GM21619 (cell line): ENCODE measurements around the gene NEUROG1.

Source experiments
- ATAC-seq: cut with Tn5 transposase; IDR thresholded peaks from one replicate; pipeline ENCODE4 v1.9.1; 2021; ENCODE audit not compliant: unreplicated experiment

Gene NEUROG1

DNA sequence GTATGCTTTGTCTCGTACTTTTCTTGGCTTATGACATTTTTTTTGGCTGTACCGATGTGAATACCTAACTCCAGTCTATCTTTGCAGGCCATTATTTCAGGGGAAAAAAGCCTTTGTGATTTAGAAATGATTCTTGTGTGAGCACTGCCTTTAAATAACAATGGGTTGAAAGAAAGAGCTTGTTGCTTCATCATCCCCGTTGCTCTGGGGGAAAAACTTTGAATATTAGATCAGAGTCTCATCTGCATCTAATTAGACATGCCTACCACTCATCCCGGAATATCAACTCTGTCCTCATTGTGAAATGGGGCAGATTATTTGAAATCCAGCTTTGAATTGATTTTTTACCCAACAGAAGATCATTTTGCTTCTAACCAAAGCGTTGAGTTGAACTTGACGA lies 29.5 kb upstream of the NEUROG1 start:
- ATAC-seq = no peak

DNA sequence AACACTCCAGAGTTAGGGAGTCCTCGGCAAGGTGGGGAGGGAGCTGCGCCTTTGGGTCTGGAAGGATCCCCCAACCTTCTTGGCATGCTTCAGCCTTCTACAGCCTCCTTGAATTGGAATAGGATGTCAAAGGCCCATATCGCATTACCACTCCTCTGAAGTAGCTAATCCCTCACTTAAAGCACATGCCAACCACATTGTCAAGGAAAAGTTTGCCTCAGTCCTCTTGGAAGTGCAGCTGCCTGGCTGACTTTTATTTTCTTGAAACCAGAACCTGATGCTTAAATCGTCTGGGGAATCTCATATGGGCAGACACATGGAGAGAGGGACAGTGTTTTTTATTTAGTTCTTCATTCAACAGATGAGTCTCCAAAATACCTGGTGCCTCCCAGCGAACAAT lies 28.6 kb upstream of the NEUROG1 start:
- no peak for ATAC-seq

DNA sequence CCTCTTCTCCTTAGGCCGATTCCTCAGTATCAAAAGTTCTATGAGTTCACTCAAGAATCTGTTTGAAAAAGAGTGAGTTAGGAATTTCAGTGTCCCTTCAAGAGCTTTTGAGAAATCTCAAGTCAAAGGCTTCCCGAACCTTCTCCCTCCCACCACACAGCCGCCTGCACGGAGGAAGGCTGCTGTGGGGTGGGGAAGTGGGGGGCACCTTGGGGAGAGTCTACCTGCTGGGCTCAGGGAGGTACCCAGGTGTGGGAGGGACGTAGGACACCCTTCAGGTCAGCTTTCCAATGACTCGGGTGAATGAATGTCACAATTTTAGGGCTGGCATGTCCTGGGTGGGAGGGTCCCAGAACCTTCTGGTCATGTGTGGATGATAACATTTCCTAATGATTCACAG lies 25.5 kb upstream of the NEUROG1 start:
- no peak for ATAC-seq

DNA sequence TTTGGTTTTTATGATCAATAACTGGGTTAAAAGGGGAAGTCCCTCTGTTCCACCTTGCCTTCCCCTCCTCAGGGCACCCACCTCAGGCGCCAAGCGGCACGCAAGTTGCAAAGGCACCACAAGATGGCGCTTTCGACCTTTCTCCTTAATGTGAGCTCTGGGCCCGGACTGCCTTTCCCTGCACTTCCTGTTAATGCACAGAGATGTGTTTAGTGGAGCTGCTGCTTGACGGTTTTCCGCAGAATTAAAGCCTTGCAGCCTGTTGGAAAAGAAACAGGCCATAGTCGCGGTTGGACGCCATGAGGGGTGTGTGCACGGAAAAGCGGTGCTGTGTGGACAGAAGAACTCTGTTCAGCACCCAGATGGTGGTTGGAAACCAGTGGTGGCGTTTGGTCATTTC lies 25.1 kb upstream of the NEUROG1 start:
- ATAC-seq = peak; percentile 87

DNA sequence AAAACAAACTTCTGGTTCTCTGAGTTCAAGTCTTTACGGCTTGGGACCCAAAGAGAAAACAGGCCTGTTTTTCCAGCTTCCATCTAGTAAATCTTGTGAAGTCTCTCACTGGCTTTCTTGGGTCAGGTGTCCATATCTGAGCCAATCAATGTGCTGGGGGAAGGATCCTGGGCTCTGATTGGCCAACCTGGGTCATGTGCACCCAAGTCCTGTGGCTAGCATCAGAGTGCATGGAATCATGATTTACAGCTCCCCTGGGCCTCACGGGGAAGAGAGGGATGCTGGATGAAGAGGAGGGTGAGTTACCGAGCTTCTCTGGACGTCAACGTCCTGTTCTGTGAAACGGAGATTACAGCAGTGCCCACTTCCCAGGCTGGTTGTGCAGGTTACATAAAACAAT lies 23.6 kb upstream of the NEUROG1 start:
- no peak for ATAC-seq

DNA sequence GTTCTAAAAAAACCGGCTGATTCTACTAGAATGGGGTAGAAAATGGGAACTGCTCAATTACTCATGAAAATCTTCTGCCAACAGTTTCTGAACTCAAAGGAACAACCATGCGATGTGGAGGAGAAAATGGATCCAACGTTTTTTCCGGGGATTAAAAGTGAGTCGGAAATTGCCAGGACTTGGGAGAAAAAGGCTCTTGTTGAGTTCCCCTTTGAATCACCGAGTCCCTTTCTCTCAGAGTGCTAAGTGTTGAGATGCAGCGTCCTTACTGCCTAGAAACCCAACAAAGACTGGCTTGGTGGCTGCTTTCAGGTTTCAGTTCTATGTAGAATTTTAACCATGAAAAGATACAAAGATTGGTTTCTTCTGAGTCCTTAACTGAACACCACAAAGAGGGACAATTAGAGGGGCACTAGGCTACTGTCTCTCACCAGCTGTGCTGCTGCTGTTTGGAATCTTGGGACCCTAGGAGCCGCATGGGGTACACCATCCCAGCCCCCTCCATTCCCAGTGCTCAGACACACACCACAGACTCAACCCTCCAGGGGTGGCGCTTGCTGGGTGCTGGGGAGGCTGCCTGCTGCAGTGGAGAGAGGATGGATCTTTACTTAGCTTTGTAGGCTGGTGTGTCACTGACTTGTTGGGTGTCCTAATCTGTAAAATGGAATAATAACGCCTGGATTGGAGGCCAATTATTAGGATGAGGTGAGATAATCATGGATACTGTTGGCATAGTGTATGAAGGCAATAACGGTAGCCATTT lies 21.5 kb upstream of the NEUROG1 start:
- no peak for ATAC-seq

DNA sequence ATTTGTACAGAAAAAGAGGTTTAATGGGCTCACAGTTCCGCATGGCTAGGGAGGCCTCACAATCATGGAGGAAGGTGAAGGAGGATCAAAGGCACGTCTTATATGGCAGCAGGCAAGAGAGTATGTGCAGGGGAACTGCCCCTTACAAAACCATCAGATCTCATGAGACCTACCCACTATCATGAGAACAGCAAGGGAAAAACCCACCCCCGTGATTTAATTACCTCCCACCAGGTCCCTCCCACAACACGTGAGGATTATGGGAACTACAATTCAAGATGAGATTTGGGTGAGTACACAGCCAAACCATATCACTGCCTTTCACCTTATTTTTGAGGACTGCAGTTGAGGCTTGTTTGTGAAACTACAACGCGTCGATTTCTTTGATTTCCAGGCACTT lies 20.9 kb upstream of the NEUROG1 start:
- no peak for ATAC-seq

DNA sequence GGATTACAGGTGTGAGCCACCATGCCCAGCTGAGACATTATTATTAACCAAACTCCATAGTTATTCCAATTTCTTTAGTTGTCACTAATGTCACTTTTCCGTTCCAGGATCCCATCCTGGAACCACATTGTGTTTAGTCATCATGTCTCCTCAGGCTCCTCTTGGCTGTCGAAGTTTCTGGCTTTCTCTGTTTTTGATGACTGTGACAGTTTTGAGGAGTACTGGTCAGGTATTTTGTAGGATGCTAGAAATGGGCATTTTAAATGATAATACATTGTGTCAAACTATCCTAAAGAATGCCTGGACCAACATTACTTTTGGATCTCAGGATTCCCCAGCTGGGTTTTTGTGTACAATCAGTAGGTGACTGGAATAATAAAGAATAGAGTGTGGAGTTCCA lies 19.8 kb upstream of the NEUROG1 start:
- ATAC-seq = no peak

DNA sequence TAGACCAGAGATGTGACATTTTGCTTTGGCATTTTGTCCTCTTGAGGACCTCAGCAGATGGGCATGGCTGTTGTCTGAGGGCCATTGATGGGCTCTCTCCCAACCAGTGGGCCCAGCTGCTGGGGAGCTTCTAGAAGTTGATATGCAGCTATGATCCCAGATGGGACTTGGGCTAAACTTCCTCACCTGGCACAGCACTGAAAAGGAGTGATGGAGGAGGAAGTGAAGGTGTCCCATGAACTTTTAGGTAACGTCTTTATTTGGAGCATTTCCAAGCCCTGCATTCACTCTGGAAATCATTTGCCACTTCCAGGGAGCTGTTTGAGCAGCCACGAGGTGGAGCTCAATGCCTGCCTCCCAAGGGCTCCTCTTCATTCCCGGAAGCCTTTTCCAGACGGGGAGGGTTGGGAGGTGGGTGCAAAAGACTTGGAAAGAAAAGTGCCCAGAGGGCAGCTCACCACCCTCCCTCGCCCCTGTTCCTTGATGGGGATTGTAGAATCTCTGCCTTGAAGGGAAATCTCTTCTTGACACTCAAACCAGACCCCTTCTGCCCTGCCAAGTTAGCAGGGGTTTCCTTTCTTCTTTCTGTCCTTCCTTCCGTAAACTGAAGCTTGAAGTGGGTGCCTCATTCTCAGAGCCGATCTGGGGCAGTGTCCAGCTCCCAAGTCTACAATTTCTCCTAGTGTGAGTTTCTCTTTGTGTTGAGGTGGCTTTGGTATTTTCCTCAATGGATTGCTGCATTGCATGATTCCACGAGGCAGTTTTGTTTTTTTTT lies 18.1 kb upstream of the NEUROG1 start:
- no peak for ATAC-seq

DNA sequence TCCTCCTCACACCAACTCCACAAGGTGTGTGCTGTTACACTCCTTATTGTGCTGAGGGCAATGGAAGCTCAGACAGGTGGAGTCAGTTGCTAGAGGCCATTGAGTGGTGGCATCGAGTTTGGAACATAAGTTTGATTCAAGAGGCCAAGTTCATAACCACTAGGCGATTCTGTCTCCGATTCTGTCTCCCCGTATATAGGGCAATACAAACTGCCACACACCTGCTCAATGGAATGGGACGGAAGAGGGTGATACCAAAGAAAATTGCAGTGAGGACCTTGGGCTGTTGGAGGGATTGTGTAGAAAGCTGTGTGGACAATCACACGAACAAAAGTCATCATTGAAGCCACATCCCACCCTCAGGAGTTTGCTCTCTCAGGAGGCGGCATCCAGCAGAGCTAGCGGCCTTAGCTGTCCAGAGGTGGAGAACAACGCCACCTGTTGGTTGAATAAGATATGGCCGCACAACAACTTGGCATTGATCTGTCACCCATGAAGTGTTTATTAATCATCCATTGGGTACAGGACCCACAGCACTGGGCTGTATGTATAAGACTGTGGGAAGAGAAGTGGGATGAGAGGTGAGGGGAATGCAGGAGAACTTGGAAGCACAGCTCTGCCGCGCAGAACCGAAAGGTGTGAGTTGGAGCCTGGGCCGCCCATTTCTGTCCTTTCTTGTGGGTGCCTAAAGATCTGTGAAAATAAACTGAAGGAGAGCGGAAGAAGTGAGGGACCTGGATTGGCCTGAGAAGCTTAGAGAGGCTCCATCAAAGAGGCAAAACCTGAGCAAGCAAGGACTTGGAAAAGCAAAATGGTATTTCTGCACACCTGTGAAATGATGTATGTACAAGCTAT lies 16.1 kb upstream of the NEUROG1 start:
- ATAC-seq = peak; percentile 65

DNA sequence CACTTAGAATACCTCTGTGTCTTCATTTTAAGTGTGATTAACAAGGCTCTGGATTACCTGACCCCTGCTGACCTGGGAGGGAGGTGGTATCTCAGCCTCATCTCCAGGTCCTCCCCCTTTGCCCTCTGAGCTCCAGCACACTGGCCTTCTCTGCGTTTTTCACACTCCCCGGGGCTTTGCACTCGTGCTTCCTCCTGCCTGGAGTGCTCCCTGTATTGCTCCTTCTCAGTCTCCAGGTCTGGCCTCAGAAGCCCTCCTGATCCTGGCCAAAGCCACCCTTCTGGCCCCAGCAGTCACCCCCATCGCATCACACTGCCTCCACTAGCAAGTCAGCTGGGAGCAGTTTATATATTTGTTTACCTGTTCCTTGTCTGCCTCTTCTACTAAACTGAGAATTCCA lies 13.6 kb upstream of the NEUROG1 start:
- no peak for ATAC-seq

DNA sequence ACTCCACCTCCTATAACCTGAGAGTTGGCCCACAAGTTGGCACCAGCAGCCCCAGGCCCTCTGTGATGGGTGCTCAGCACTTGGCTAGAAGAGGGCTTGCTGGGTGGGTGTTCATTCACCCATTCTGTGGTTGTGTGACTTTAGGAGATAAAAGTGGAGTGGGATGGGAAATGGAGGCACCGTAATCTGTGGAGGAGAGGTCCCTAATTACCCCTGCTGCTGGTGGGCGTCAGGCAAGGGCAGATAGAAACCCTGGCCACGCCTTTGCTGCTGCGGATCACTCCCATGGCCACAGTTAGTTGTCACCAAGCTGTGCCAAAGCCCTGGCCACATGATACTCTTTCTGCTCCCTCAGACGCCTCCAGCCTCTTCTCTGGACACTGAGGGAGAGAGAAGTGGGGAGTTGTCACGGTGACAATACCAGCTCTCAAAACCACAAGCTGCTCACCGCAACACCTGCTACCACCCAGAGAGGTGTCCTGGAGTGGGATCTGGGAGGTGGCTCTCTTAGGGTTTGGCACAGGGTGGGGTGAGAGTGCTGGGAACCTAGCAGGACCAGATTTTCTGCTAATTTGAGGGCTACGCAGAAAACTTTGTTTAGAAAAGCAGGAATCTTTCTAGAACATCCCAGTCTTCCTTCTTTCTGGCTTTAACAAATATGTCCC lies 12.0 kb upstream of the NEUROG1 start:
- no peak for ATAC-seq

DNA sequence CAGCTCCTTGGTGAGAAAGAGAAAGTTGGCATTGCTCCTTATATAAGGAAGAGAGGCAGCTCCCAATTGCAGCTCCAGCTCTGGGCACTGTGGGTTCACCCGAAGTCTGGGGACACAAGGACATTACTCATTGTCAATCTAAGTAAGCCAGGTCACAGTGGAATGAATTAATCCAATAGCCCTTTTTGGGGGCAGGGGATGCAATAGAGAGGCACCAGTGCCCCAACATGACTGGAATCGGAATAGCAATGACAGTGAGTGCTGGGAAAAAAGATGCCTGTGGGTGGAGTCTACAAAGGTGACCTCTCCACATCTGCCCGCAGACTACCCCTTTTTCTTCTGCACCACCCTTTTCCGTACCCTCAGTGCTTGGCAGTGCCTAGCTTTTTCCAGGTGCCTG lies 11.1 kb upstream of the NEUROG1 start:
- ATAC-seq = no peak

DNA sequence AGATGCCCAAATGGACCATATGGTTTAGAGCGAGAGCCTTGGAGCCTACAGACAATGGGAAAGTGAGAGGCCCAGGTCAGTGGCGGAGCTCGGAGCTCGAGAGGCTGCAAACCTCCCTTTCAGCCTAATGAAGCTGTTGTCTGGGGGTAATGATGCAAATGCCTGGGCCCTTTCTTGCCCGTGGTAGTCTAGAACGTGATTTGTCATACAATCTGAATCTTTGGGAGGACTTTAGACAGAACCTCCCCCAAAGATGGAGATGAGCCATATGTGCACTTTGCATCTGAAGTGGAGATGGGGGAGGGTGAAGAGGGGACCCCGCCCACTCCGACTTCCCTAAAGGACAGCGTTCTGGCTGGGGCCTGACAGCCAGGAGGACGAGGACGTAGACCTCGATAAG lies 10.3 kb upstream of the NEUROG1 start:
- ATAC-seq = no peak

DNA sequence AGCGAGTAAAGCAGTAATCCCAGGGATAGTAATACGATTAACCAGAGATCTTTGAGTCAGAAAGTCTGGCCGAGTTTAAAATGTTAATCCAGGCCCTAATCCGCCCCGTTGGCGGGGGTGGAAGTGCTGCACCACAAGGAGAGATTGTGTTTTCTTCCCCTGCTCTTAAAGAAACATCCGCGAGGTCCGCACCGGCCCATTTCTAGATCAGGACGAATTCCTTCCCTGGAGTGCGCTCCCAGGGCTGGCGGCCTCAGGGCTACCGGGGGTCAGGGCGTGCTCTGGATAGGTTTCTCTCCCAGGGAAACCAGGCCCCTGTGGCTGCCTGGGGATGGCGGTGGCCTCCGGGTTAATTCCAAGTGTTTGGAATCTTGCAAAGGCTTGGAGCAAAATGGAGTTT lies 9.3 kb upstream of the NEUROG1 start:
- ATAC-seq = no peak

DNA sequence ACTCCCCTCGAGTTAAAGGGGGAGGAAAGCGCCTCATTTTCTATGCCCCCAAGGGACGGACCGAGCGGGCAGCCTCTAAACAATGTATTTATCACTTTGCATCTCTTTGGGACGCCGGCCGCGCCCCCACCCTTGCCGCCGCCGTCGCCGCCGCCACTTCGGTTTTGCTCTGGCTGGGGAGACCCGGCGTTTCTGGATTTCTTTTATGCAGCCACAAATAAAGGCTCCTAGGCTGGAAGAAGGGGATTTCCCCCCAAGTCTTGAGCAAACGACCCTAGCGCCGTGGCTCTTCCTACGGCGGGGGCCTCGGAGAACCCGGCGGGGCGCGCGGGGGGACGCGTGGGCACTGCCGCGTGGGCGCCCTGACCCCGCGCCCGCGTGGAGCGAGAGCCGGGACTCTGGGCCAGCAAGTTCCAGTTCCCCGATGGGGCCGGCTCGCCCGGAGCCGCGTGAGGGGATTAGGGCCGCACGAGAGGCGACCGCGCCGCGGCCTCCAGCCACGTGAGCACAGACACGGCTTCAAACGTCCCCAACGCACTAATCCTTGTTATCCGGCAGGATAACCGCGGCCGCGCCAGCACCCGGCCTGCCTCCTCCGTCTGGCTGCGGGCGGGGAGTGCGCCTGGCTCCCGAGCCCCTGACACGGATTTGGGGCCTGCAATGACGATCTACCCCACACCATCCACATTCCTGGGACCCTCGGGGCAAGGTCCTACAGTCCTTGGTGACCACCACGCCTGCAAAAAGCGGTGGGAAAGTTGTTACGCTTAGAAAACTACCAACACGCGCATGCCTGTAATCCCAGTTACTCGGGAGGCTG lies 7.9 kb upstream of the NEUROG1 start:
- ATAC-seq = no peak

DNA sequence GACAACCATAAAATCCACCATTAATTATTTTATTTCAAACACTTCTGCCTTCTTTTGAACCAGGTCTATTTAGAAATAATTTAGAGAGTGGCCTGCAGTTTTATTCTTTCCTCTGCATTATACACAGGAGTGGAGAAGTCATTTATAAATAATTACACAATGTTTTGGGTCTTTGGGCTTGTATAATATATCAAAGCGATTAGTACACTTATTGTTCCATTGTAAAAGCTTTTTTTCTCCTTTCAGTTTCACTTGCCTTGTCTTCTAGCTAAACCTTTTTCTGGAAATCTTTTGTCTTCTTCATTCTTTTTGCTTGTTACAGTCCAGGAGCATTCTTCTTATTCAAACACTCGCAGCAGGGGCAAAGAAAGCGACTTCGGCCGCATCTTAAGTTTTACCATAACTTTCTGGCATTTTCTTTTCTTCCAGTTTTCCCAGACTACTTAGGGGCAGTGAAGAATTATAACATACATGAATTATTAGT lies 7.3 kb upstream of the NEUROG1 start:
- no peak for ATAC-seq

DNA sequence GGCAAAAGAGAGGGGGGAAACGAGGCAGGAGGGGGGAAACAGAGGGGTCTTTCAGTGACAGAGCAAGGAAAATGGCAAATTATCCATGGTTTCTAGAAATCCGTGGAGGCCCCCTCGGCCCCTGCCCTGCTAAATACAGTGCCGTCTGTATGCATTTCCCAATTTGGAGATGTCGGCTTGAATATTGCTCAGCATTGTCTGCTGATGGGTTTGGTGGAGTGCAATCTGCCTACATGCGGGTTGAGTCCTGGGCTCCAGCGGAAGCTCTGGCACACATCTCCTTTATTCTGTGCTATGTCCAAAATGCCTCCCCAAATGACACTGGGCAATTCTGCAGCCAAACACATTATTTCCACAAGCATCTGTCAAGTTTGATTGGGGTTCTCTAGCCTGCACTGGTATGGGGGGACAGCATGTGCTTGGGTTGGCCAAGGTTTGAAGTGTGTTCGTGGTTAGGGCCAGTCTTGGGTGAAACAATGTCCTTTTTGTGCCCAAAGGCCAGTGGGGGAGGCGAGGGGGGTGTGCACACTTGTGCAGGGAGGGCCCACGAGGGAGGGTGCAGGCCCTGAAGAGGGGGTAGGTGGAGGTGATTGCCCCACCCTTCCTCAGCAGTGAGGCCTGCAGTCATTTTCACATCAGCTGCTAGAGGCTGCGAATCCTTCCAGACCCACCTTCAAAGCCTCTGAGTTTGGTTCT lies 6.2 kb upstream of the NEUROG1 start:
- ATAC-seq = no peak

DNA sequence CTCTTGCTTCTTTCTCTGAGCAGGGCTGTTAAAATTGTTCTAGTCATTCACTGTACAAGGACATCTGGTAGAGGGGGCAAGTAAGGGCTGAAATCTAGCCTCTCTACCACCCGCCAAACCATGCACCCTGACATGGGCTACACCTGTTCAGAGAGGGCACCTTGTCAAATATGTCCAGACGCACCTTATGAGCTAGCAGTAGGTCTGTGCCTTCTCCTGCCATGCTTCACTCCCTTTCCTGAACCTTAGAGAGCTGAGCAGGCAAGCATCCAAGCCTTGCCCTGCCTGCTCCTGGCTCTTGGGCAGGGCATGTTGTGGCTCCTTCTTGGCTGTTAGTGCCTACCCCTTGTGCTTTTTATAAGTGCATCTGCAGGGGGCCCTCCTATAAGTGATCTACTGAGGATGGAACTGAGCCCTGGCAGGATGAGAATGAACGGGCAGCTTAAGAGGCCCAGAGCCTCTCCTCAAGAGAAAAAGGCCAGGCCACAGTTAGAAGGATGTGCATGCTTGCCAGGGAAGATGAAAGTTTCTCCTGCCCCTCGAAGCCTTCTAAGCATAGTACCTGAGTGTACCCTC lies 3.8 kb upstream of the NEUROG1 start:
- ATAC-seq = no peak
